Glomerular visceral epithelial cell (primary cell): ENCODE results near the gene ABCA4.
A peak's percentile ranks its signal among the peaks of the same experiment; 100 is the strongest.

Source experiments
- DNase-seq: peaks from one replicate; pipeline ENCODE4 v3.0.0-alpha.2; 2016; ENCODE audit errors: extremely low spot score

Gene ABCA4

GRCh38 chr1:94104776-94105580 lies 16.0 kb downstream of the ABCA4 start:
- DNase-seq: no peak

- no peak for DNase-seq
Measured at GRCh38 chr1:94104127-94104684, 16.7 kb downstream of the ABCA4 start.

- DNase-seq: no peak
Measured at GRCh38 chr1:94103608-94104007, 17.3 kb downstream of the ABCA4 start.

- no peak for DNase-seq
Measured at GRCh38 chr1:94101613-94102525, 19.1 kb downstream of the ABCA4 start.

GRCh38 chr1:94100785-94101612 lies 19.9 kb downstream of the ABCA4 start:
- DNase-seq: no peak

GRCh38 chr1:94100129-94100784 lies 20.7 kb downstream of the ABCA4 start:
- DNase-seq: no peak

- DNase-seq: no peak
Measured at GRCh38 chr1:94099303-94099702, 21.6 kb downstream of the ABCA4 start.

GRCh38 chr1:94098585-94099111 lies 22.3 kb downstream of the ABCA4 start:
- no peak for DNase-seq

GRCh38 chr1:94096797-94097549 lies 24.0 kb downstream of the ABCA4 start:
- no peak for DNase-seq

GRCh38 chr1:94095744-94096469 lies 25.0 kb downstream of the ABCA4 start:
- DNase-seq: no peak

- DNase-seq: no peak
Measured at GRCh38 chr1:94095112-94095637, 25.8 kb downstream of the ABCA4 start.

- DNase-seq: no peak
Measured at GRCh38 chr1:94094469-94095111, 26.4 kb downstream of the ABCA4 start.

GRCh38 chr1:94093996-94094395 lies 27.0 kb downstream of the ABCA4 start:
- peak; percentile 32 for DNase-seq

GRCh38 chr1:94093396-94093795 lies 27.6 kb downstream of the ABCA4 start:
- DNase-seq: no peak

- DNase-seq: peak; percentile 36
Measured at GRCh38 chr1:94092210-94092613, 28.7 kb downstream of the ABCA4 start.

GRCh38 chr1:94090761-94091160 lies 30.2 kb downstream of the ABCA4 start:
- DNase-seq: no peak

- DNase-seq: no peak
Measured at GRCh38 chr1:94087193-94087592, 33.8 kb downstream of the ABCA4 start.

GRCh38 chr1:94084547-94084946 lies 36.4 kb downstream of the ABCA4 start:
- no peak for DNase-seq

- no peak for DNase-seq
Measured at GRCh38 chr1:94084085-94084484, 36.9 kb downstream of the ABCA4 start.
